Psoas muscle (tissue), 8 donors: ENCODE data around the gene KCNS3. TPM values are rescaled to one million over a fixed set of nuclear protein-coding genes. Genes with fewer than 3 reads are reported as not detected.
A peak's percentile ranks its signal among the peaks of the same experiment; 100 is the strongest.

Source experiments
- ATAC-seq, 4 donors: fragments of 200-7000 bp; cut with Tn5 transposase; one replicate each; pipeline ENCODE4 v1.9.1; 2020; ENCODE audit warnings: moderate library complexity in 3 of 4, mild to moderate bottlenecking in 2 of 4
- DNase-seq, 2 donors: peaks; one replicate each; pipeline ENCODE4 v3.0.0-alpha.2; 2020
- H3K27ac ChIP-seq: fragments of 200-600 bp; one replicate; pipeline ENCODE4 v1.8.0; 2022
- H3K27me3 ChIP-seq, 3 donors: fragments of 200-600 bp in 1 of 3; one replicate each; pipeline versions ENCODE4 v1.6.1 to v1.8.0; 2013 to 2022; ENCODE audit warnings: low read length in 2 of 3, mild to moderate bottlenecking in 2 of 3, moderate library complexity in 1 of 3; ENCODE audit not compliant: insufficient read depth in 3 of 3
- H3K36me3 ChIP-seq, 2 donors: fragments of 200-600 bp in 1 of 2; one replicate each; pipeline versions ENCODE4 v1.6.1 to v1.8.0; 2013 to 2022; ENCODE audit warnings: low read depth in 1 of 2, mild to moderate bottlenecking in 1 of 2, moderate library complexity in 1 of 2; ENCODE audit not compliant: insufficient read depth in 1 of 2
- H3K4me1 ChIP-seq: fragments of 200-600 bp; one replicate; pipeline ENCODE4 v1.8.0; 2022
- H3K4me3 ChIP-seq: fragments of 200-600 bp; one replicate; pipeline ENCODE4 v1.8.0; 2022; ENCODE audit warnings: mild to moderate bottlenecking
- H3K9me3 ChIP-seq: fragments of 200-600 bp; one replicate; pipeline ENCODE4 v1.8.0; 2022
- CTCF ChIP-seq: fragments of 200-600 bp; IDR thresholded peaks from one replicate; pipeline ENCODE4 v1.8.0; 2022; ENCODE audit warnings: antibody characterized with exemption
- whole genome bisulfite sequencing, 3 donors: extraction: QIAGEN DNeasy Blood & Tissue Kit; methylation state at CpG; one replicate each; pipeline versions ENCODE4 v1.1.6 to v1.1.7; 2013; 5-methylcytosine and 5-hydroxymethylcytosine counted together
- intact Hi-C, 2 donors: fragments of 100-400 bp; cut with DNase I; formaldehyde crosslinking; loops; one replicate each; pipeline versions ENCODE4 v1.11.0 to v1.14.2; 2022
- polyA plus RNA-seq, 3 donors: library from polyadenylated mRNA; stranded (reverse); fragments of 200-250 nt; gene quantifications; one replicate each; pipeline ENCODE4 v1.2.3, GENCODE V29; 2013
- total RNA-seq, 4 donors: library from RNA; stranded (reverse); fragmentation: NEBNext Ultra II Directional in 2 of 4; extraction: Animal tissue kit (Norgen Biotek cat#: 25700) in 2 of 4; gene quantifications; one replicate each; pipeline versions ENCODE4 v1.2.1 to v1.2.4, GENCODE V29; 2021 to 2023
- donor health status: healthy with polysubstance abuse.
- donor health status: DM: no; HTN: no; CAD: no; lungs with moderate emphysema.
- donor health status: Bipolar disorder and iron deficiency.
- donor health status: healthy.
- donor health status: DM: yes; HTN: yes; CAD: no.
- donor health status: DM: no; HTN: no; CAD: no.
- donor health status: DM: no; HTN: no; CAD: no.
- donor health status: DM: yes; HTN: yes; CAD: no.

The KCNS3 gene
- total and polyA plus RNA-seq, 7 donors, result 3.6 to 29.2 (median 12.1) TPM

GRCh38 chr2:17879137-17879912 is 858 bp downstream of the KCNS3 start:
- intact Hi-C loops, result loop anchor here (5.0 to 10.0 kb wide), 2 partner anchors 95 to 98 kb away; no protein-coding TSS in a partner anchor
- 1% methylated on average over 44 to 49 of the region's 49 CpGs for WGBS, 3 donors
- peak; percentile 70 to 89 for DNase-seq

GRCh38 chr2:17879913-17880274 is 1.4 kb downstream of the KCNS3 start:
- ATAC-seq (no peak), DNase-seq (no peak)
- TF ChIP-seq CTCF, result no peak
- intact Hi-C loops, result loop anchor here (5.0 to 10.0 kb wide), 2 partner anchors 95 to 97 kb away; no protein-coding TSS in a partner anchor
- Histone ChIP-seq H3K27me3 (no peaks in the 10 kb centered on the region), H3K4me3 (peak overlapping the region; percentile 91), H3K36me3 (no peaks in the 10 kb centered on the region), H3K4me1 (peaks cover 17% of the 10 kb centered on the region), H3K9me3 (no peaks in the 10 kb centered on the region), H3K27ac (peak overlapping the region; percentile 80)
- 28 to 41% (median 36%) methylated on average over 9 of the region's 9 CpGs for WGBS, 3 donors

More at GRCh38 chr2:17879137-17879912, 858 bp downstream of the KCNS3 start:
- H3K9me3 ChIP-seq, result no peaks in the 10 kb centered on the region
- peaks cover 17% of the 10 kb centered on the region for H3K4me1 ChIP-seq
- TF ChIP-seq CTCF, result peak; percentile 19
- peak overlapping the region; percentile 91 for H3K4me3 ChIP-seq
- peak overlapping the region; percentile 80 for H3K27ac ChIP-seq
- no peaks in the 10 kb centered on the region for H3K27me3 ChIP-seq
- H3K36me3 ChIP-seq, result no peaks in the 10 kb centered on the region
- ATAC-seq, result peak; percentile 75 to 90 (median 82)

GRCh38 chr2:17892770-17893534 is 14.5 kb downstream of the KCNS3 start:
- ATAC-seq, result peak in 2 of 4 donors; percentile 13 to 46
- DNase-seq, result no peak
- 61 to 70% (median 64%) methylated on average over 10 of the region's 10 CpGs for WGBS, 3 donors
- Histone ChIP-seq H3K4me1 (peaks cover 22% of the 10 kb centered on the region), H3K4me3 (peak overlapping the region; percentile 13), H3K27me3 (no peaks in the 10 kb centered on the region), H3K27ac (peak overlapping the region; percentile 58), H3K36me3 (no peaks in the 10 kb centered on the region), H3K9me3 (peaks cover 12% of the 10 kb centered on the region)
- no peak for TF ChIP-seq CTCF
- intact Hi-C loops, result no loop called here

GRCh38 chr2:17894005-17894404 is 15.5 kb downstream of the KCNS3 start:
- peaks cover 22% of the 10 kb centered on the region for H3K4me1 ChIP-seq
- no peaks in the 10 kb centered on the region for H3K36me3 ChIP-seq
- peak; percentile 59 to 87 (median 66) for ATAC-seq
- 0% methylated on average over 1 of the region's 1 CpG for WGBS, 3 donors
- peaks cover 12% of the 10 kb centered on the region for H3K9me3 ChIP-seq
- no peak for DNase-seq
- no peak overlapping the region for H3K4me3 ChIP-seq
- TF ChIP-seq CTCF, result no peak
- H3K27me3 ChIP-seq, result no peaks in the 10 kb centered on the region
- intact Hi-C loops, result no loop called here
- peak overlapping the region; percentile 50 for H3K27ac ChIP-seq
